Neural progenitor cell (in vitro differentiated cells): ENCODE results near the gene FNIP1.

Source experiments
- CTCF ChIP-seq: fragments of 200-600 bp; sonication (generic); IDR thresholded peaks from 2 replicates; pipeline ENCODE4 v1.5.1; 2017; ENCODE audit warnings: antibody characterized with exemption, mild to moderate bottlenecking
- EZH2 ChIP-seq: fragments of 200-600 bp; sonication (generic); IDR thresholded peaks from 2 replicates; pipeline ENCODE4 v1.6.1; 2017; ENCODE audit warnings: antibody characterized with exemption, mild to moderate bottlenecking, moderate library complexity

GRCh38 chr5:131716650-131717049, 80.2 kb downstream of the FNIP1 start:
- TF ChIP-seq CTCF = no peak
- TF ChIP-seq EZH2 = no peak
